GM12892 (cell line): ENCODE results near the gene PDE7B.

Source experiments
- POLR2A ChIP-seq: IDR thresholded peaks from 2 replicates; pipeline ENCODE4 v1.6.1; 2011; ENCODE audit warnings: low read depth, low read length, control low read depth
- POLR2AphosphoS5 ChIP-seq: IDR thresholded peaks from 2 replicates; pipeline ENCODE4 v1.6.1; 2011; ENCODE audit warnings: low read depth, low read length, control low read depth
- TAF1 ChIP-seq: IDR thresholded peaks from 2 replicates; pipeline ENCODE4 v1.6.1; 2011; ENCODE audit warnings: low read depth, mild to moderate bottlenecking, control low read depth, low read length, borderline replicate concordance

DNA sequence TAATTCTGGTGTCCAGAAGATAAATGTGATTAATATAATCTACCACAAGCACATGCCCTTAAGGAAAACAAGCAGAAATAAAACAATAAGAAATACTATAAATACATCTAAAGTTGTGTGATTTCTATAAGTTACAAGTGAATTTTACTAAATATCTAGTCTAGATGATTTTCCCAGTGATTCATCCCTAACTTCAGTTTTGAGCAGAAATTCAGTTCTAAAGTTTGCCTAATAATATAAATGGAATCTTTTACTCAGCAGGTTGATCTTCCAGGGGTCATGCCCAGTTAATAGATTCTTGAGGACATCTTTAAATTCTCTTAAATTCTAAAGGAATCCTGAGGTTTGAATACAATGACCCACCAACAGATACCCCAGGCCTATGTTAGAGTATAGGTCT, 37.3 kb downstream of the PDE7B start:
- TF ChIP-seq POLR2AphosphoS5: no peak
- no peak for TF ChIP-seq POLR2A
- TF ChIP-seq TAF1: no peak
